IPS-20b (cell line): ENCODE measurements around the gene MARCHF10.
"Not testable (repeated sequence)": the region's sequence is repeated elsewhere in the genome, so short reads cannot be mapped to it uniquely, and the experiment has no call there.

ENCODE experiments used
- H3K27ac ChIP-seq: one replicate; pipeline ENCODE4 v1.5.1; 2013; ENCODE audit warnings: low read length
- H3K27me3 ChIP-seq: 2 replicates; pipeline ENCODE4 v1.6.1; 2013; ENCODE audit warnings: mild to moderate bottlenecking, low read length, inconsistent platforms; ENCODE audit not compliant: insufficient read depth
- H3K36me3 ChIP-seq: 2 replicates; pipeline ENCODE4 v1.6.1; 2013; ENCODE audit warnings: low read depth, mild to moderate bottlenecking, inconsistent platforms, low read length, moderate library complexity; ENCODE audit not compliant: insufficient read depth
- H3K4me1 ChIP-seq: 2 replicates; pipeline ENCODE4 v1.6.1; 2013; ENCODE audit warnings: mild to moderate bottlenecking, control low read depth, inconsistent platforms, low read length, moderate library complexity; ENCODE audit not compliant: insufficient read depth
- H3K4me3 ChIP-seq: 2 replicates; pipeline ENCODE4 v1.5.1; 2013; ENCODE audit warnings: mild to moderate bottlenecking, low read length, inconsistent platforms
- H3K9ac ChIP-seq: 2 replicates; pipeline ENCODE4 v1.6.1; 2013; ENCODE audit warnings: low read depth, mild to moderate bottlenecking, inconsistent platforms, low read length, moderate library complexity
- H3K9me3 ChIP-seq: 2 replicates; pipeline ENCODE4 v1.6.1; 2013; ENCODE audit warnings: mild to moderate bottlenecking, low read depth, low read length, inconsistent platforms; ENCODE audit not compliant: insufficient read depth

The MARCHF10 gene

GRCh38 chr17:62832405-62832804 lies 24.3 kb upstream of the MARCHF10 start:
- H3K9me3 ChIP-seq: no peaks in the 10 kb centered on the region
- no peak overlapping the region for H3K27ac ChIP-seq
- H3K9ac ChIP-seq: no peak overlapping the region
- H3K36me3 ChIP-seq: no peaks in the 10 kb centered on the region
- no peaks in the 10 kb centered on the region for H3K27me3 ChIP-seq
- no peaks in the 10 kb centered on the region for H3K4me1 ChIP-seq
- H3K4me3 ChIP-seq: no peak overlapping the region

GRCh38 chr17:62831066-62831465 lies 23.0 kb upstream of the MARCHF10 start:
- not testable (repeated sequence) for H3K9ac ChIP-seq, H3K27ac ChIP-seq, H3K9me3 ChIP-seq

GRCh38 chr17:62827746-62828485 lies 19.8 kb upstream of the MARCHF10 start:
- Histone ChIP-seq H3K9ac (no peak overlapping the region), H3K27me3 (no peaks in the 10 kb centered on the region), H3K27ac (no peak overlapping the region)

More at GRCh38 chr17:62831066-62831465, 23.0 kb upstream of the MARCHF10 start:
- not testable (repeated sequence) for H3K4me3 ChIP-seq, H3K27me3 ChIP-seq, H3K4me1 ChIP-seq, H3K36me3 ChIP-seq

GRCh38 chr17:62826956-62827355 lies 18.8 kb upstream of the MARCHF10 start:
- Histone ChIP-seq H3K27me3 (no peaks in the 10 kb centered on the region), H3K4me1 (peaks cover 11% of the 10 kb centered on the region; the same call in 1 of the 2 replicates), H3K9me3 (no peaks in the 10 kb centered on the region), H3K4me3 (no peak overlapping the region), H3K27ac (no peak overlapping the region), H3K9ac (no peak overlapping the region), H3K36me3 (no peaks in the 10 kb centered on the region)

More at GRCh38 chr17:62827746-62828485, 19.8 kb upstream of the MARCHF10 start:
- Histone ChIP-seq H3K4me1 (peaks cover 11% of the 10 kb centered on the region; the same call in 1 of the 2 replicates), H3K36me3 (no peaks in the 10 kb centered on the region), H3K4me3 (no peak overlapping the region), H3K9me3 (no peaks in the 10 kb centered on the region)

- Histone ChIP-seq H3K27me3 (no peaks in the 10 kb centered on the region), H3K27ac (peak overlapping the region; percentile 13), H3K9me3 (no peaks in the 10 kb centered on the region), H3K9ac (peak overlapping the region; percentile 47), H3K36me3 (no peaks in the 10 kb centered on the region), H3K4me3 (peak overlapping the region; percentile 53), H3K4me1 (peaks cover 18% of the 10 kb centered on the region)
These were observed 17.1 kb upstream of the MARCHF10 start for GRCh38 chr17:62825182-62825581.

GRCh38 chr17:62824290-62825131 lies 16.4 kb upstream of the MARCHF10 start:
- H3K9ac ChIP-seq: peak overlapping the region; percentile 47
- H3K4me3 ChIP-seq: peak overlapping the region; percentile 53
- peak overlapping the region; percentile 13 for H3K27ac ChIP-seq

GRCh38 chr17:62823111-62823893 lies 15.2 kb upstream of the MARCHF10 start:
- Histone ChIP-seq H3K4me3 (no peak overlapping the region), H3K36me3 (no peaks in the 10 kb centered on the region), H3K4me1 (peaks cover 24% of the 10 kb centered on the region)

More at GRCh38 chr17:62824290-62825131, 16.4 kb upstream of the MARCHF10 start:
- peaks cover 19% of the 10 kb centered on the region for H3K4me1 ChIP-seq
- H3K27me3 ChIP-seq: no peaks in the 10 kb centered on the region
- H3K36me3 ChIP-seq: no peaks in the 10 kb centered on the region
- no peaks in the 10 kb centered on the region for H3K9me3 ChIP-seq

GRCh38 chr17:62822080-62822904 lies 14.2 kb upstream of the MARCHF10 start:
- Histone ChIP-seq H3K4me1 (peaks cover 24% of the 10 kb centered on the region), H3K9ac (no peak overlapping the region), H3K27ac (no peak overlapping the region), H3K4me3 (no peak overlapping the region), H3K36me3 (no peaks in the 10 kb centered on the region), H3K9me3 (no peaks in the 10 kb centered on the region), H3K27me3 (no peaks in the 10 kb centered on the region)

More at GRCh38 chr17:62823111-62823893, 15.2 kb upstream of the MARCHF10 start:
- Histone ChIP-seq H3K9ac (no peak overlapping the region), H3K27me3 (no peaks in the 10 kb centered on the region), H3K27ac (no peak overlapping the region), H3K9me3 (no peaks in the 10 kb centered on the region)

- peaks cover 24% of the 10 kb centered on the region for H3K4me1 ChIP-seq
These were observed 13.3 kb upstream of the MARCHF10 start for GRCh38 chr17:62821189-62822079.

GRCh38 chr17:62819511-62820221 lies 11.6 kb upstream of the MARCHF10 start:
- Histone ChIP-seq H3K27ac (no peak overlapping the region), H3K4me3 (no peak overlapping the region), H3K9me3 (no peaks in the 10 kb centered on the region), H3K36me3 (no peaks in the 10 kb centered on the region), H3K4me1 (peaks cover 16% of the 10 kb centered on the region), H3K27me3 (no peaks in the 10 kb centered on the region), H3K9ac (no peak overlapping the region)

More at GRCh38 chr17:62821189-62822079, 13.3 kb upstream of the MARCHF10 start:
- Histone ChIP-seq H3K4me3 (no peak overlapping the region), H3K9me3 (no peaks in the 10 kb centered on the region), H3K27me3 (no peaks in the 10 kb centered on the region), H3K36me3 (no peaks in the 10 kb centered on the region), H3K27ac (no peak overlapping the region), H3K9ac (no peak overlapping the region)
